Measurements from ENCODE around the gene NRP2. TPM values are rescaled to one million over a fixed set of nuclear protein-coding genes. Genes with fewer than 3 reads are reported as not detected.

The NRP2 gene
- total RNA-seq, 1 experiment from 2014 or later: 10.3 TPM

DNA sequence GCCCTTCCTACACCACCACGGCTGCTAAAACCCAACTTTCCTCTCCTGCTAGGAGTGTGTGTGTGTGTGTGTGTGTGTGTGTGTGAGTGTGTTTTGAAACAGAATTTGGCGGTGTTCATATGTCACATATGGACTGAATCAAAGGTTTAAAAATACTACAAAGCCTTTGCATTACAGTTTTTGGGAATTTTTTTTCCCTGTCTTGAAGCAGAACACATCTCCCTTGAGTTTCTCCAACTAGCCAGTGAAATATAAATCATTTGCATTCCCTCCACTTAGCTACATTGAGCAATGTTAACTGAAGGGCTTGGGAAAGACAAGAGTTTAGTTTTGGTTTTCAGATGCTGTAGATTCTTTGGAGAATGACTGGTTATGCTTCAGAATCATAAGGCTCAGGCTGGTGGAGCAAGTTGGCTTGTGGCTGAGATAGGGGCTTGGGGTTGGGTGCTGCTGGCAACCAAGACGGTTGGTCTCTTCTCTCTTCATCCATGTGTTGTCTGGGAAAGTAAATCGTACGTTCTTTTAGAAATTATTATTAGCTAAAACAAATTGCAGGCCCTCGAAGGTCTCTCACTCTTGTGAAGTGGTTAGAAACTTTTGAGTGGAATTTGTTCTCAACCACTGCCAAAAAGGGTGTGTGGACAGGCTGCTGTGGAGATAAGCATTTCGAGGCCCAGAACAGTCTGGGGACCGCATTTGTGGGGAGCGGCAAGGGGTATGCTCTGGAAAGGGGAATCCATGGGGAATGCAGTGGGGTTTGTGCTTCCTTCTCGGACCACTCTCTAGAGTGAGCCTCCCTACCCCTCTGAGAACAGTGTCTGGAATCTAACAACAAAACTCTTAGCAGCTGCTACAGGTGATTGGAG, 1.4 kb downstream of the NRP2 start:
- ChIA-PET POLR2A (interaction anchor here (0.6 to 1.3 kb wide), 9 partner anchors 18 to 701 kb away, joined by 3 to 5 read pairs (median 3); no protein-coding TSS in a partner anchor), CTCF (interaction anchor here (0.5 to 2.2 kb wide), 18 partner anchors 8 to 1437 kb away, joined by 3 to 8 read pairs (median 4); no protein-coding TSS in a partner anchor)
- BruUV-seq (replicated peaks): no TSS peak
- peaks cover 21% of the 10 kb centered on the region for H3K4me1 Mint-ChIP-seq (ENCODE audit: insufficient read depth, unreplicated experiment)
- no peaks in the 10 kb centered on the region for H3K27me3 Mint-ChIP-seq (ENCODE audit: insufficient read depth, unreplicated experiment)
- intact Hi-C loops (cut with micrococcal nuclease): loop anchor here (2.0 to 10.0 kb wide), 5 partner anchors 64 to 1536 kb away; partner anchors contain the start of gene PARD3B
- peak overlapping the region; percentile 86 for H3K4me3 Mint-ChIP-seq (ENCODE audit: unreplicated experiment)
- H3K9me3 Mint-ChIP-seq (ENCODE audit: unreplicated experiment): no peaks in the 10 kb centered on the region
- H3K27ac Mint-ChIP-seq (ENCODE audit: low read depth, unreplicated experiment): no peak overlapping the region
- DNase-seq (ENCODE audit: unreplicated experiment): peak; percentile 52
- TF ChIP-seq, protein P1, sequence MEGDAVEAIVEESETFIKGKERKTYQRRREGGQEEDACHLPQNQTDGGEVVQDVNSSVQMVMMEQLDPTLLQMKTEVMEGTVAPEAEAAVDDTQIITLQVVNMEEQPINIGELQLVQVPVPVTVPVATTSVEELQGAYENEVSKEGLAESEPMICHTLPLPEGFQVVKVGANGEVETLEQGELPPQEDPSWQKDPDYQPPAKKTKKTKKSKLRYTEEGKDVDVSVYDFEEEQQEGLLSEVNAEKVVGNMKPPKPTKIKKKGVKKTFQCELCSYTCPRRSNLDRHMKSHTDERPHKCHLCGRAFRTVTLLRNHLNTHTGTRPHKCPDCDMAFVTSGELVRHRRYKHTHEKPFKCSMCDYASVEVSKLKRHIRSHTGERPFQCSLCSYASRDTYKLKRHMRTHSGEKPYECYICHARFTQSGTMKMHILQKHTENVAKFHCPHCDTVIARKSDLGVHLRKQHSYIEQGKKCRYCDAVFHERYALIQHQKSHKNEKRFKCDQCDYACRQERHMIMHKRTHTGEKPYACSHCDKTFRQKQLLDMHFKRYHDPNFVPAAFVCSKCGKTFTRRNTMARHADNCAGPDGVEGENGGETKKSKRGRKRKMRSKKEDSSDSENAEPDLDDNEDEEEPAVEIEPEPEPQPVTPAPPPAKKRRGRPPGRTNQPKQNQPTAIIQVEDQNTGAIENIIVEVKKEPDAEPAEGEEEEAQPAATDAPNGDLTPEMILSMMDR (IDR thresholded peaks at IDR 0.05; ENCODE audit: unreplicated experiment): no peak
- H3K36me3 Mint-ChIP-seq (ENCODE audit: insufficient read depth, unreplicated experiment): no peaks in the 10 kb centered on the region

- Mint-ChIP-seq H3K9me3 (ENCODE audit: unreplicated experiment) (no peaks in the 10 kb centered on the region), H3K27me3 (ENCODE audit: insufficient read depth, unreplicated experiment) (no peaks in the 10 kb centered on the region), H3K27ac (ENCODE audit: low read depth, unreplicated experiment) (peak overlapping the region; percentile 49), H3K4me1 (ENCODE audit: insufficient read depth, unreplicated experiment) (peaks cover 19% of the 10 kb centered on the region), H3K4me3 (ENCODE audit: unreplicated experiment) (peak overlapping the region; percentile 86), H3K36me3 (ENCODE audit: insufficient read depth, unreplicated experiment) (no peaks in the 10 kb centered on the region)
- ChIA-PET CTCF (interaction anchor here (0.8 to 2.2 kb wide), 8 partner anchors 9 to 1427 kb away, joined by 3 to 8 read pairs (median 4); no protein-coding TSS in a partner anchor), POLR2A (interaction anchor here (0.6 to 1.3 kb wide), 5 partner anchors 64 to 1363 kb away, joined by 3 read pairs; no protein-coding TSS in a partner anchor)
- BruUV-seq (replicated peaks): no TSS peak
- TF ChIP-seq, protein P1 (IDR thresholded peaks at IDR 0.05; ENCODE audit: unreplicated experiment): no peak
- peak; percentile 23 for DNase-seq (ENCODE audit: unreplicated experiment)
- intact Hi-C loops (cut with micrococcal nuclease): loop anchor here (5.0 to 10.0 kb wide), 4 partner anchors 62 to 1538 kb away; partner anchors contain the start of gene PARD3B
Measured at GRCh38 chr2:205684871-205685313, 2.6 kb downstream of the NRP2 start.

DNA sequence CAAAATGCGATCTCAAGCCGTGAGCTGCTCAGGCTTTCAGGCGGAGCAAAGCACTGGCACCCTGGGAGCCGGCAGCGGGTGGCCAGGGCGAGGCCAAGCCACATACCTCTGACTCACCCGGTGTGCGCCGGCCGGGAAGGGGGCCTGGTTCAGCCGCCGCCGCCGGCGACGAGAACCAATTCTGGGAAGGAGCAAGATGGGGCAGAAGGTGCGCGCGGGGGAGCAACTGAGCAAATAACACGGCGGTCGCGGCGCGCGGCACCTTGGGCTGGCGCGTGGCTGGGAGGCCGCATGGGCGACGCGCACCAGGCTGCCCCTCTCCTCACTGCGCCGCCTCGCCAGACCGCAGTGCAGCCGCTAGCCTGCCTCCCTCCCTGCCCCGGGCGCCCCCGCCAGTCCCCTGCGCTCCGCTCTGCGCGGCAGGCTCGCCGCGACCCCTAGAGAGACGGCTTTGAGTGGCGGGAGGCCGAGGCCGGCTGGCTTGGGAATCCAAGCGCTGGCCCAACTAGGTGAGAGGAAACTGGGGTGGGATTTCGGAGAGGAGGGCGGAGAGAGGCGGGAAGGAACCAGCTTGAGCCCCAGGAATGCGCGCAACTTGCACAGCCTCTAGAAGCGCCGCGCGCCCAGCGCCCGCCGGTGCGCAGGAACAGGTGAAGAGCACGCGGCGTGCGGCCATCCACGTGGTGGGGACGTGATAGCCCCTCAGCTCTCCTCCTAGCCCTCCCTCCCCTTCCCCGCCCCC, 3.2 kb downstream of the NRP2 start:
- POLR2A ChIA-PET: interaction anchor here (0.6 to 1.3 kb wide), 5 partner anchors 16 to 1364 kb away, joined by 3 read pairs; no protein-coding TSS in a partner anchor
- Mint-ChIP-seq H3K4me3 (ENCODE audit: unreplicated experiment) (peak overlapping the region; percentile 86), H3K27me3 (ENCODE audit: insufficient read depth, unreplicated experiment) (no peaks in the 10 kb centered on the region), H3K27ac (ENCODE audit: low read depth, unreplicated experiment) (peak overlapping the region; percentile 49), H3K4me1 (ENCODE audit: insufficient read depth, unreplicated experiment) (peaks cover 14% of the 10 kb centered on the region), H3K9me3 (ENCODE audit: unreplicated experiment) (no peaks in the 10 kb centered on the region), H3K36me3 (ENCODE audit: insufficient read depth, unreplicated experiment) (no peaks in the 10 kb centered on the region)
- CTCF ChIA-PET: interaction anchor here (0.6 to 1.3 kb wide), 5 partner anchors 9 to 798 kb away, joined by 3 to 4 read pairs (median 4); no protein-coding TSS in a partner anchor
- BruUV-seq (replicated peaks): no TSS peak
- intact Hi-C loops (cut with micrococcal nuclease): loop anchor here (10.0 kb wide), 1 partner anchor 1141 kb away; the partner anchor contains the start of gene PARD3B
- TF ChIP-seq, protein P1 (IDR thresholded peaks at IDR 0.05; ENCODE audit: unreplicated experiment): no peak
- peak; percentile 83 for DNase-seq (ENCODE audit: unreplicated experiment)

Measured in MCF 10A (cell line).